ENCODE measurements around the gene RAP1GAP2. TPM values are rescaled to one million over a fixed set of nuclear protein-coding genes. Genes with fewer than 3 reads are reported as not detected.

Gene RAP1GAP2
- total and polyA plus RNA-seq, 2 of the 8 experiments (the other 6 are each of a cell fraction or from before 2014, with no cell fraction given), result 24.0 to 63.8 TPM

GRCh38 chr17:3005696-3006095, 209.5 kb downstream of the RAP1GAP2 start (continued):
- no peak for TF ChIP-seq CHD7 (IDR thresholded peaks at IDR 0.05; ENCODE audit: insufficient replicate concordance, low read length)
- TF ChIP-seq CTBP2 (IDR thresholded peaks at IDR 0.05; ENCODE audit: borderline replicate concordance, insufficient read depth, insufficient read length, low read length), result no peak
- TF ChIP-seq ASH2L (IDR thresholded peaks at IDR 0.05; ENCODE audit: low read length), result no peak
- no peak for TF ChIP-seq POLR2A (IDR thresholded peaks at IDR 0.05; ENCODE audit: control extremely low read depth in 1 of 2, low read depth in 2 of 2, low read length in 2 of 2)
- TF ChIP-seq TEAD4 (IDR thresholded peaks at IDR 0.05; ENCODE audit: low read depth, low read length), result no peak
- TF ChIP-seq NANOG (IDR thresholded peaks at IDR 0.05; ENCODE audit: insufficient read depth, low read depth, low read length, poor library complexity, severe bottlenecking), result no peak
- no peak for TF ChIP-seq CBX5 (IDR thresholded peaks at IDR 0.05; ENCODE audit: low read depth, low read length)
- no peak for TF ChIP-seq EGR1 (IDR thresholded peaks at IDR 0.05; ENCODE audit: borderline replicate concordance, low read depth, low read length)
- no peak for TF ChIP-seq ZNF274 (IDR thresholded peaks at IDR 0.05; ENCODE audit: borderline replicate concordance, extremely low read depth, low read length)
- no peak for TF ChIP-seq SIN3A (conservative IDR thresholded peaks at IDR 0.05 in 1 of 2, IDR thresholded peaks at IDR 0.05 in 1 of 2; ENCODE audit: low read depth in 1 of 2, low read length in 2 of 2)
- TF ChIP-seq RNF2 (IDR thresholded peaks at IDR 0.05; ENCODE audit: borderline replicate concordance, low read depth, low read length, missing control alignments, poor library complexity, severe bottlenecking), result no peak
